HK-2 (cell line): ENCODE measurements around the gene ZNHIT2.
"Not testable (repeated sequence)": the region's sequence is repeated elsewhere in the genome, so short reads cannot be mapped to it uniquely, and the experiment has no call there.

Experiments
- DNase-seq: peaks from one replicate; pipeline ENCODE4 v3.0.0-alpha.2; 2018; ENCODE audit not compliant: unreplicated experiment

ZNHIT2 gene

GRCh38 chr11:65119670-65119995 lies 2.1 kb upstream of the ZNHIT2 start:
- DNase-seq: no peak

DNA sequence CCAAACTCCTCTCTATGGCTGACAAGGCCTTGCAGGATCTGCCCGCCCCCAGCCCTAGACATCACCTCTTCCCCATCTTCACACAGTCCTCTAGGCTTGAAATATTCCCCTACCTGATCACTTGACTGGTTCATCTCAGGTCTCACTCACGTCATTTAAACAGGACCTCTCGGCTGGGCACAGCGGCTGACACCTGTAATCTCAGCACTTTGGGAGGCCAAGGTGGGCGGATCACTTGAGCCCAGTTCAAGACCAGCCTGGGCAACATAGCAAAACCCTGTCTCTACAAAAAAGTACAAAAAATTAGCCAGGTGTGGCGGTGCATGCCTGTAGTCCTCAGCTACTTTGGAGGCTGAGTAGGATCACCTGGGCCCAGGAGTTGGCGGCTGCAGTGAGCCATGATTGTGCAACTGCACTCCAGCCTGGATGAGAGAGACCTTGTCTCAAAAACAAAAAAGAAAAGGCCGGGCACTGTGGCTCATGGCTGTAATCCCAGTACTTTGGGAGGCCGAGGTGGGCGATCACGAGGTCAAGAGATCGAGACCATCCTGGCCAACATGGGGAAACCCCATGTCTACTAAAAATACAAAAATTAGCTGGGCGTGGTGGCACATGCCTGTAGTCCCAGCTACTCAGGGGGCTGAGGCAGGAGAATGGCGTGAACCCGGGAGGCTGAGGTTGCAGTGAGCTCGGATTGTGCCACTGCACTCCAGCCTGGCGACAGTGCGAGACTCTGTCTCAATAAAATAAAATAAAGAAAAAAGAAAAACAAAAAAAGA lies 1.6 kb upstream of the ZNHIT2 start:
- not testable (repeated sequence) for DNase-seq

GRCh38 chr11:65118097-65118837 lies 766 bp upstream of the ZNHIT2 start:
- no peak for DNase-seq

GRCh38 chr11:65116370-65117205 lies 913 bp downstream of the ZNHIT2 start:
- DNase-seq: peak; percentile 65

GRCh38 chr11:65115361-65116082 lies 2.0 kb downstream of the ZNHIT2 start:
- no peak for DNase-seq

- no peak for DNase-seq
These were observed 2.8 kb downstream of the ZNHIT2 start for GRCh38 chr11:65114538-65115171.

DNA sequence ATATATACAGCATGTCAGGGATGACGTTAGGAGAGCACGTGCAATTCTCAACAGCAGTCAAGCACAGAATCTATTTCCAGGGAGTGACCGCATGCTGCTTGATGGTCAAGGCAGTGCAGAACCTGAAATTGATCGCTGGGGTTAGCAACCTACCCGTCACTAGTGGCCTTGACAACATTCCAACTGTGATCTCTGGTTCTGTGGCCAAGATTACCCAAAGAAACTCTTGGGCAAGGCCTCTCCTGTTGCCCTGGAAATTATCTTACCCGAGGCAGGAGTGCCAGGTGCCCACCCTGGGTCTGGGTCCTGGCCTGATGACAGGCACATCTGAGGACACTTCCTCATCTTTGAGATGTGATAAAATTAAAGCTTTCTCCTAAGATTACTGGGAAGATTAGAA lies 3.7 kb downstream of the ZNHIT2 start:
- DNase-seq: no peak

DNA sequence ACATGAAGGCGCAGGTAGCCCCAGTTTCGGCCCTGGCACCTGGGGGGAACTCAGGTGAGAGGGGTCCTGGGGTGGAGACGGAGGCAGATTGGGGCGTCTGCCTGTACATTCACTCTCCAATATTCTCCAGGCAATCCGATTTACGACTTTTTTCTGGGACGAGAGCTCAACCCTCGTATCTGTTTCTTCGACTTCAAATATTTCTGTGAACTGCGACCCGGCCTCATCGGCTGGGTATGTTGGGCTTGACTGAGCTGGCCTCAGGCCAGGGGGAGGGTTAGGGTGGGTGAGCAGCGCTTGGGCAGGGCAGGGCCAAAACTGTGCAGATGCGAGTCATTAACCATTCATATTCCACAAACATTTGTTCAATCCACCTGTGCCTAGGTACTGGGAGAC lies 4.1 kb downstream of the ZNHIT2 start:
- DNase-seq: peak; percentile 45

- DNase-seq: peak; percentile 54
These were observed 4.7 kb downstream of the ZNHIT2 start for GRCh38 chr11:65112546-65113360.

DNA sequence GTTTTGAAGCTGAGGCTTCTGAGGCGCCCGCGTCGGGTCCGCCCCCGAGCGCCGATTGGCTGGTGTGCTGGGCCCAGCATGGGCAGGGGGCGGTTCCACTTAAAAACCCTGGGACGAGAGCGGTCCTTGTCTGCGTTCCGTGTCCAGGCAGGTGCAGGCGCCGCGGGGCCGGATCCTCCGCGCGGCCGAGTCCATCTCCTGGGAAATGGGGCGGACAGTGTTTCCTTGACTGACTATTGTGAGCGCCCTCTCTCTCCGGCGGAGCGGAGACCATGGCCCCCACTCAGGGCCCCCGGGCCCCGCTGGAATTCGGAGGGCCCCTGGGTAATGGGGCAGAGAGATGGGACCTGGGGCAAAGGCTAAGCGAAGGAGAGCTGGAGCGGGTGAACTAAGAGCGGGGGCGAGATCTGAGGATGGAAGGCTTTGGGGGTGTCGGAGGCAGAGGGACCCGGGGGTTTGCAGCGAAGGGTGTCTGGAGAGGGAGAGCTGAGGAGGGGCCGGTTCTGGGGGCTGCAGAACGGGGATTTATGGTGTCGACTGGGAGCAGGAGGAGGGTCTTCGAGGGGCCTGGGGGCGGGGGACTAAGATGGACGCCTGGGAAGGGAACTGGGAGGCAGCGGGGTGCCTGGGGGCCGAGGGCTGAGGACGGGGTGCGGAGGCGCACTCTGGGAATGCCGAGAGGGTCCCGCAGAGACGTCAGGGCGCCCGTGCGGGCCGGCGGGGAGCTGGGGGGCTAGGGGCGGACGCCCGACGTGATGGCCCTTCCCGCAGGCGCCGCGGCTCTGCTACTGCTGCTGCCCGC lies 5.6 kb downstream of the ZNHIT2 start, which contains the start of gene TM7SF2:
TM7SF2 (plus strand) TSS at position 129 of the 802 bp plus-strand sequence; CDS start at position 273, 144 bp downstream.
- DNase-seq: peak; percentile 89

DNA sequence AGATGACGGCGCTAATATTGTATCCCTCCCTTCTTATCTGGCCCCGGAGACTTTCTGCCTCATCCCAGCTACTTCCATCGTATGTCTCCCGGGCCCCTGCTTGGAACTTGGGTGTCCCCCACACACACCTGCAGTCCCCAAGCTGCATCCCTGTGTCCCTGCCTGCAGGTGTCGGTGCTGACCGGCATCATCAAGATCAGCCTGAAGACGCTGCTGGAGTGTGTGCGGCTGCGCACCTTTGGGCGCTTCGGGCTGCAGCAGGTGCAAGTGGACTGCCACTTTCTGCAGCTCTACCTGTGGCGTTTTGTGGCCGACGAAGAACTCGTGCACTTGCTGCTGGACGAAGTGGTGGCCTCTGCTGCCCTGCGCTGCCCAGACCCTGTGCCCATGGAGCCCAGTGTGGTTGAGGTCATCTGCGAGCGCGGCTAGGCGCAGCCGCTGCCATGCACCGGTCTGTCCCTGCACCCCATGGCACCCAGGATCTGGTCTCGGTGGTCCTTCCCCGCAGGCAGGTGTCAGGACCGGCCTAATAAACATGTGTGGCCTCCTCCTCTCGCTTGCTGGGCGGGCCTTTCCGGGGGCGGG lies 6.2 kb downstream of the ZNHIT2 start:
- no peak for DNase-seq

DNA sequence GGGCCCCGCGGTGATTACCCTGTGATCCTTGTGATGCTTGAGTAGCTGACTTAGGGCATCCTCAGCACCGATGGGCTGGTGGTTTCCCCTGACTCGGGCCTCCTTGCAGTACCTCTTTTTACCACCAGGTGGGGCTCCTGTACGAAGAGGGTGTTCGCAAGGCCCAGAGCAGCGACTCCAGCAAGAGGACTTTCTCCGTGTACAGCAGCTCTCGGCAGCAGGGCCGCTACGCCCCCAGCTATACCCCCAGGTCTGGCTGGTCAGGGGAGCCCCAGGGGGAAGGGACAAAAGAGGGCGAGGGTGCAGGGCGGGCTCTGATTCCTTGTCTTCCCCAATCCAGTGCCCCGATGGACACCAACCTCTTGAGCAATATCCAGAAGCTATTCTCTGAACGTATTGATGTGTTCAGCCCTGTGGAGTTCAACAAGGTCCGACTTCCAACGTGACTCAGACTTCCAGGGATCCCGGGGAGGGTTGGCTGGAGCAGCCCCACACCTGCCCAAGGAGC lies 7.1 kb downstream of the ZNHIT2 start:
- DNase-seq: peak; percentile 89

DNA sequence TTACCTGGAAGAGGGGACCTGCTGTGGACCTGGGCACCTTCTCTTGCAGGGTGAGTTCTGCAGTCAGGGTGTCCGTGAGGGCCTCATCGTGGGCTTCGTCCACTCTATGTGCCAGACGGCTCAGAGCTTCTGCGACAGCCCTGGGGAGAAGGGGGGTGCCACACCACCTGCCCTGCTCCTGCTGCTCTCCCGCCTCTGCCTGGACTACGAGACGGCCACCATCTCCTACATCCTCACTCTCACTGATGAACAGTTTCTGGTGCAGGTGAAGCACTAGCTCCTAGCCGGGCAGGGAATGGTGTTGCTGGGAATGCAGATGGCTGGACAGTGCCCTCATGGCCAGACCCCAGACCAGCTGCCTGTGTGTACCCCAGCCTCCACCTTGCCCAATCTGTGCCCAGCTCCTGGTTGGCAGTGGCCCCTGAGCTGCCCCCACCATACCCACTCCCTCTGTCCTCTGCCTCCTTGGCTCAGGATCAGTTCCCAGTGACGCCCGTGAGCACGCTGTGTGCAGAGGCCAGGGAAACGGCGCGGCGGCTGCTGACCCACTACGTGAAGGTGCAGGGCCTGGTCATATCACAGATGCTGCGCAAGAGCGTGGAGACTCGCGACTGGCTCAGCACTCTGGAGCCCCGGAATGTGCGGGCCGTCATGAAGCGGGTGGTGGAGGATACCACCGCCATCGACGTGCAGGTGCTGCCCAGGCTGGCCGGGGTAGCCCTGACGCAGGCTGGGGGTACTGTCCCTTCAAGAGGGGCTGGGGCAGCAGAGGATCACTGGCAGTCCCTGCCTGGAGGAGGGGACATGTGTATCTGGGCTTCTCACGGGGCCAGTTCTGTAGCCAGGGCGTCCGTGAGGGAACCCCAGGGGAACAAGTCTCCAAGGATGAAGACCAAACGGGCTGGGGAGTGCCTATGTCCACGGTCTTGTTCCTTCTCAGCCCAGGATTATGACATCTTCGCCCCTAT lies 8.0 kb downstream of the ZNHIT2 start:
- DNase-seq: no peak

- no peak for DNase-seq
These were observed 8.9 kb downstream of the ZNHIT2 start for GRCh38 chr11:65108469-65109123.

GRCh38 chr11:65107751-65108468 lies 9.6 kb downstream of the ZNHIT2 start:
- DNase-seq: no peak

GRCh38 chr11:65107078-65107477 lies 10.4 kb downstream of the ZNHIT2 start:
- DNase-seq: no peak
